Fibroblast of skin of right biceps (primary cell): ENCODE results near the gene LDLRAD2.
A peak's percentile ranks its signal among the peaks of the same experiment; 100 is the strongest.

Experiments
- DNase-seq: peaks from one replicate; pipeline ENCODE4 v3.0.0-alpha.2; 2013

Gene LDLRAD2

GRCh38 chr1:21865609-21865942 is 53.5 kb downstream of the LDLRAD2 start:
- no peak for DNase-seq

GRCh38 chr1:21865943-21866706 is 54.1 kb downstream of the LDLRAD2 start:
- DNase-seq: peak; percentile 11

- no peak for DNase-seq
These were observed 54.6 kb downstream of the LDLRAD2 start for GRCh38 chr1:21866707-21867043.

- no peak for DNase-seq
These were observed 55.5 kb downstream of the LDLRAD2 start for GRCh38 chr1:21867451-21867996.

GRCh38 chr1:21868482-21868881 is 56.4 kb downstream of the LDLRAD2 start:
- no peak for DNase-seq

GRCh38 chr1:21868941-21869454 is 56.9 kb downstream of the LDLRAD2 start:
- no peak for DNase-seq

- DNase-seq: peak; percentile 84
These were observed 57.6 kb downstream of the LDLRAD2 start for GRCh38 chr1:21869620-21870121.

GRCh38 chr1:21870611-21871010 is 58.5 kb downstream of the LDLRAD2 start:
- no peak for DNase-seq

GRCh38 chr1:21871943-21872342 is 59.9 kb downstream of the LDLRAD2 start:
- no peak for DNase-seq

GRCh38 chr1:21872445-21873079 is 60.5 kb downstream of the LDLRAD2 start:
- no peak for DNase-seq

GRCh38 chr1:21873174-21873573 is 61.1 kb downstream of the LDLRAD2 start:
- no peak for DNase-seq

- DNase-seq: no peak
These were observed 61.7 kb downstream of the LDLRAD2 start for GRCh38 chr1:21873761-21874160.

- DNase-seq: no peak
These were observed 62.3 kb downstream of the LDLRAD2 start for GRCh38 chr1:21874328-21874727.
